K562 (cell line): Measurements from ENCODE around the gene ZNF804A.

Experiments
- ARID1B ChIP-seq: fragments of 450-650 bp; IDR thresholded peaks from 2 replicates; pipeline ENCODE4 v1.6.1; 2016; ENCODE audit warnings: antibody characterized with exemption, mild to moderate bottlenecking, inconsistent platforms
- BCL6 ChIP-seq: fragments of 250-450 bp; sonication (Bioruptor Pico); IDR thresholded peaks from 2 replicates; pipeline ENCODE4 v1.4.0; 2020
- BCLAF1 ChIP-seq, 2 experiments: fragments of 450-650 bp in 1 of 2; IDR thresholded peaks; 2 replicates each; pipeline ENCODE4 v1.6.1; 2011 to 2017; ENCODE audit warnings: low read depth in 2 of 2, antibody characterized with exemption in 1 of 2, borderline replicate concordance in 1 of 2, low read length in 1 of 2, mild to moderate bottlenecking in 1 of 2, mixed read lengths in 1 of 2; ENCODE audit not compliant: control insufficient read depth in 1 of 2
- CTCF ChIP-seq, 3 experiments: IDR thresholded peaks in 2 of 3; conservative IDR thresholded peaks in 1 of 3; 2 replicates each; pipeline ENCODE4 v1.5.1; 2011 to 2012; ENCODE audit warnings: low read length in 3 of 3, mild to moderate bottlenecking in 3 of 3, control low read depth in 2 of 3, improper control_type of control experiment in 1 of 3, inconsistent platforms in 1 of 3, low read depth in 1 of 3, mixed read lengths in 1 of 3, moderate library complexity in 1 of 3; ENCODE audit not compliant: insufficient read depth in 2 of 3
- CXXC5 ChIP-seq: fragments of 250-450 bp; sonication (Bioruptor Pico); IDR thresholded peaks from 2 replicates; pipeline ENCODE4 v1.8.0; 2022; ENCODE audit warnings: inconsistent platforms, mild to moderate bottlenecking, moderate library complexity
- DMBX1 ChIP-seq: fragments of 250-450 bp; sonication (Bioruptor Pico); IDR thresholded peaks from 2 replicates; pipeline ENCODE4 v1.8.0; 2022; ENCODE audit warnings: inconsistent platforms, mild to moderate bottlenecking, moderate library complexity, borderline replicate concordance
- ELF4 ChIP-seq: fragments of 450-650 bp; formaldehyde crosslinking; IDR thresholded peaks from 2 replicates; pipeline ENCODE4 v1.4.0; 2022; ENCODE audit warnings: missing genetic modification characterization
- EP300 ChIP-seq: IDR thresholded peaks from 2 replicates; pipeline ENCODE4 v1.6.1; 2012; ENCODE audit warnings: low read length, improper control_type of control experiment
- NFYB ChIP-seq: IDR thresholded peaks from 2 replicates; pipeline ENCODE4 v1.6.1; 2011; ENCODE audit warnings: mild to moderate bottlenecking, moderate library complexity; ENCODE audit not compliant: insufficient read length; ENCODE audit errors: extremely low read depth
- OTX1 ChIP-seq: fragments of 450-650 bp; formaldehyde crosslinking; IDR thresholded peaks from 2 replicates; pipeline ENCODE4 v1.4.0; 2022; ENCODE audit warnings: mild to moderate bottlenecking
- ZNF175 ChIP-seq: fragments of 200-800 bp; sonication (Bioruptor generic); IDR thresholded peaks from 2 replicates; pipeline ENCODE4 v1.6.1; 2016; ENCODE audit warnings: low read depth, mild to moderate bottlenecking, missing genetic modification characterization, missing compliant biosample characterization
- ZNF695 ChIP-seq: fragments of 450-650 bp; formaldehyde crosslinking; IDR thresholded peaks from 2 replicates; pipeline ENCODE4 v1.4.0; 2020; ENCODE audit warnings: mild to moderate bottlenecking, moderate library complexity
- TF ChIP-seq, protein P1 (sequence below), 2 experiments: fragments of 150-350 bp in 1 of 2; IDR thresholded peaks; 2 replicates each; pipeline ENCODE4 v1.6.1; 2012 to 2016; ENCODE audit warnings: low read depth in 2 of 2, low read length in 2 of 2, mild to moderate bottlenecking in 1 of 2, moderate library complexity in 1 of 2

DNA sequence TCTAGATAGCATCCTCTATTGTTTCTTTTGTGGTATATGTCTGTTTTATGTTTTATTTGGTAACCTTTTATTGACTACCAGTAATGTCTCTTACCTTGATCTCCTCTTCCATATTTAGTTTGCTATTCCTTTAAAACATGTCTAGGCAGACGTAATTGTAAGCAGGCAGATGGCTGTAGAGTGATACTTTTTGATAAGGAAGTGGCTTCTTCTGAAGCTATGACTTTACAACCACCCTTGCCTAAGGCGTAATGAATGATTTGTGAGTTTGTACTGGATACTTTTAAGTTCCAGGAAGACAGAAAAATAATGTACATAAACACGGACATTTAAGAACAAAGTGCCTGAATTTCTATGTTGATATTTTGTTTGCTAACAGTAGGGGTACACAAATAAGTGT, 85.6 kb downstream of the ZNF804A start:
- TF ChIP-seq OTX1 (no peak), CXXC5 (CRISPR knock-in tag) (no peak), EP300 (no peak), CTCF (IDR thresholded peaks at IDR 0.05 in 2 of 3, conservative IDR thresholded peaks at IDR 0.05 in 1 of 3; ENCODE audit: insufficient read depth in 2 of 3, low read depth in 1 of 3, low read length in 3 of 3) (no peak), NFYB (no peak), ZNF695 (CRISPR knock-in tag) (no peak), BCLAF1 (IDR thresholded peaks at IDR 0.05; ENCODE audit: borderline replicate concordance in 1 of 2, control insufficient read depth in 1 of 2, low read depth in 2 of 2, low read length in 1 of 2) (no peak), BCL6 (no peak), ZNF175 (CRISPR knock-in tag) (no peak), DMBX1 (no peak), ARID1B (no peak), ELF4 (CRISPR knock-in tag) (no peak)
- TF ChIP-seq, protein P1, sequence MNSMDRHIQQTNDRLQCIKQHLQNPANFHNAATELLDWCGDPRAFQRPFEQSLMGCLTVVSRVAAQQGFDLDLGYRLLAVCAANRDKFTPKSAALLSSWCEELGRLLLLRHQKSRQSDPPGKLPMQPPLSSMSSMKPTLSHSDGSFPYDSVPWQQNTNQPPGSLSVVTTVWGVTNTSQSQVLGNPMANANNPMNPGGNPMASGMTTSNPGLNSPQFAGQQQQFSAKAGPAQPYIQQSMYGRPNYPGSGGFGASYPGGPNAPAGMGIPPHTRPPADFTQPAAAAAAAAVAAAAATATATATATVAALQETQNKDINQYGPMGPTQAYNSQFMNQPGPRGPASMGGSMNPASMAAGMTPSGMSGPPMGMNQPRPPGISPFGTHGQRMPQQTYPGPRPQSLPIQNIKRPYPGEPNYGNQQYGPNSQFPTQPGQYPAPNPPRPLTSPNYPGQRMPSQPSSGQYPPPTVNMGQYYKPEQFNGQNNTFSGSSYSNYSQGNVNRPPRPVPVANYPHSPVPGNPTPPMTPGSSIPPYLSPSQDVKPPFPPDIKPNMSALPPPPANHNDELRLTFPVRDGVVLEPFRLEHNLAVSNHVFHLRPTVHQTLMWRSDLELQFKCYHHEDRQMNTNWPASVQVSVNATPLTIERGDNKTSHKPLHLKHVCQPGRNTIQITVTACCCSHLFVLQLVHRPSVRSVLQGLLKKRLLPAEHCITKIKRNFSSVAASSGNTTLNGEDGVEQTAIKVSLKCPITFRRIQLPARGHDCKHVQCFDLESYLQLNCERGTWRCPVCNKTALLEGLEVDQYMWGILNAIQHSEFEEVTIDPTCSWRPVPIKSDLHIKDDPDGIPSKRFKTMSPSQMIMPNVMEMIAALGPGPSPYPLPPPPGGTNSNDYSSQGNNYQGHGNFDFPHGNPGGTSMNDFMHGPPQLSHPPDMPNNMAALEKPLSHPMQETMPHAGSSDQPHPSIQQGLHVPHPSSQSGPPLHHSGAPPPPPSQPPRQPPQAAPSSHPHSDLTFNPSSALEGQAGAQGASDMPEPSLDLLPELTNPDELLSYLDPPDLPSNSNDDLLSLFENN (IDR thresholded peaks at IDR 0.05; ENCODE audit: low read depth in 2 of 2, low read length in 2 of 2), result no peak
